Body of pancreas (tissue), 4 donors: ENCODE measurements around the gene LYRM4. TPM values are rescaled to one million over a fixed set of nuclear protein-coding genes. Genes with fewer than 3 reads are reported as not detected.
A peak's percentile ranks its signal among the peaks of the same experiment; 100 is the strongest.
"Not testable (repeated sequence)": the region's sequence is repeated elsewhere in the genome, so short reads cannot be mapped to it uniquely, and the experiment has no call there.

Experiments used
- ATAC-seq: fragments of 150-250 bp; one replicate; pipeline ENCODE4 v1.9.1; 2016
- DNase-seq, 4 donors: peaks; one replicate each; pipeline ENCODE4 v3.0.0-alpha.2; 2019
- H3K27ac ChIP-seq, 4 donors: fragments of 200-600 bp; sonication (generic); 1 replicate in 3 of 4; 2 replicates in 1 of 4; pipeline versions ENCODE4 v1.5.1 to v1.6.1; 2016 to 2019; ENCODE audit warnings: mild to moderate bottlenecking in 1 of 4, mixed read lengths in 1 of 4, moderate library complexity in 1 of 4
- H3K27me3 ChIP-seq, 2 donors: fragments of 200-600 bp; sonication (generic); one replicate each; pipeline ENCODE4 v1.6.0; 2016; ENCODE audit warnings: mild to moderate bottlenecking in 1 of 2
- H3K36me3 ChIP-seq, 2 donors: fragments of 200-600 bp; sonication (generic); replicated peaks in 1 of 2; 2 replicates each; pipeline ENCODE4 v1.5.1; 2016; ENCODE audit warnings: low read depth in 2 of 2; ENCODE audit not compliant: insufficient read depth in 1 of 2
- H3K4me1 ChIP-seq: fragments of 200-600 bp; sonication (generic); one replicate; pipeline ENCODE4 v1.6.0; 2016
- H3K4me3 ChIP-seq, 2 donors: fragments of 200-600 bp; sonication (generic); 1 replicate in 1 of 2; 2 replicates in 1 of 2; pipeline ENCODE4 v1.5.1; 2016 to 2019
- H3K9me3 ChIP-seq, 3 donors: fragments of 200-600 bp; sonication (generic); 1 replicate in 2 of 3; 2 replicates in 1 of 3; pipeline ENCODE4 v1.5.1; 2016
- POLR2A ChIP-seq, 3 donors: fragments of 450-650 bp; IDR thresholded peaks; one replicate each; pipeline ENCODE4 v1.6.1; 2016; ENCODE audit warnings: antibody characterized with exemption in 3 of 3, mild to moderate bottlenecking in 2 of 3
- WGBS, 2 donors: methylation state at CpG; one replicate each; pipeline ENCODE4 v1.1.5; 2017; 5-methylcytosine and 5-hydroxymethylcytosine counted together
- intact Hi-C: fragments of 100-400 bp; cut with DNase I; formaldehyde crosslinking; loops from one replicate; pipeline ENCODE4 v1.15.1; 2023
- microRNA-seq, 2 donors: library from miRNA; unstranded; fragments of <30 nt; microRNA quantifications; one replicate each; pipeline ENCODE4, GENCODE V29; 2016; ENCODE audit warnings: borderline number of aligned reads in 2 of 2, borderline replicate concordance in 2 of 2
- small RNA-seq: library from RNA; depleted of rRNA; stranded (forward); fragments of <200 nt; gene quantifications from one replicate; pipeline ENCODE3, GENCODE V24; 2016
- total RNA-seq, 2 donors: library from RNA; depleted of rRNA; stranded (reverse); fragments of >200 nt; gene quantifications; one replicate each; pipeline ENCODE4 v1.1.0, GENCODE V29; 2016
- TF ChIP-seq, protein P1 (sequence below), 7 experiments: fragments of 450-650 bp in 4 of 7; fragments of 200-600 bp in 3 of 7; sonication (generic) in 3 of 7; IDR thresholded peaks; one replicate each; pipeline ENCODE4 v1.5.1; 2016 to 2019; ENCODE audit warnings: antibody characterized with exemption in 7 of 7

LYRM4 gene
- total RNA-seq, 2 donors from 2014 or later, result 15.3 to 18.5 TPM

DNA sequence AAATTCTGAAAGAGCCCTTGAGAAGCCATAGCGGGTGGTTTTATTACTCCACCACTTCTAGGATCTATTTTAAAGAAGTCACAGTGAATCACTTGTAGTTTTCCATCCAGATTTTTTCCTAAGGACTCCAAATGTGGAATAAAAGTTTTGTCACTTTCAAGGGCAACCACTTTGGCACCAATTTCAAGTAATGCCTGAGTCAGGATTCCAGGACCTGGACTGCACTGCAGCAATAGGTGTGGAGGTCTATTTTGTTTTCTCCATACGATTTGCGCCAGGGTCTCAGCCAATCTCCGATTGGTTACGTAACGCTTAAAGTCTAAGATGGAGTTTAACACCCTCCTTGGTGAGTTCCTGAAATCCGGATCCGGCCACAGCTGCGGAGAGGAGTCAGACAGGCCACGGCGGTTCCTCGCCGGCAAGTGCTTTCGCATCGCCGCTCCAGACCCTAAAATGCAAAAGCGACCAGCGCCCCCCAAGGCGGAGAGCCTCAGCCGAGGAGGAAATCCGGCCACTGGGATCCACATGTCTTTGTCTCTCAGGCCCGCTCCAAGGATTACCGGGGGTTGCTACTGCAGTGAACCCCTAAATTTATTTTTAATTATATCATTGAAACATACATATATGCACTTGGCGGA lies 194.2 kb downstream of the LYRM4 start:
- Histone ChIP-seq H3K9me3 (no peaks in the 10 kb centered on the region), H3K27me3 (no peaks in the 10 kb centered on the region), H3K27ac (no peak overlapping the region), H3K4me1 (no peaks in the 10 kb centered on the region), H3K36me3 (no peaks in the 10 kb centered on the region), H3K4me3 (no peak overlapping the region)
- TF ChIP-seq, protein P1, sequence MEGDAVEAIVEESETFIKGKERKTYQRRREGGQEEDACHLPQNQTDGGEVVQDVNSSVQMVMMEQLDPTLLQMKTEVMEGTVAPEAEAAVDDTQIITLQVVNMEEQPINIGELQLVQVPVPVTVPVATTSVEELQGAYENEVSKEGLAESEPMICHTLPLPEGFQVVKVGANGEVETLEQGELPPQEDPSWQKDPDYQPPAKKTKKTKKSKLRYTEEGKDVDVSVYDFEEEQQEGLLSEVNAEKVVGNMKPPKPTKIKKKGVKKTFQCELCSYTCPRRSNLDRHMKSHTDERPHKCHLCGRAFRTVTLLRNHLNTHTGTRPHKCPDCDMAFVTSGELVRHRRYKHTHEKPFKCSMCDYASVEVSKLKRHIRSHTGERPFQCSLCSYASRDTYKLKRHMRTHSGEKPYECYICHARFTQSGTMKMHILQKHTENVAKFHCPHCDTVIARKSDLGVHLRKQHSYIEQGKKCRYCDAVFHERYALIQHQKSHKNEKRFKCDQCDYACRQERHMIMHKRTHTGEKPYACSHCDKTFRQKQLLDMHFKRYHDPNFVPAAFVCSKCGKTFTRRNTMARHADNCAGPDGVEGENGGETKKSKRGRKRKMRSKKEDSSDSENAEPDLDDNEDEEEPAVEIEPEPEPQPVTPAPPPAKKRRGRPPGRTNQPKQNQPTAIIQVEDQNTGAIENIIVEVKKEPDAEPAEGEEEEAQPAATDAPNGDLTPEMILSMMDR (IDR thresholded peaks at IDR 0.05), result no peak
- TF ChIP-seq POLR2A (IDR thresholded peaks at IDR 0.05), result no peak
- intact Hi-C loops, result no loop called here
- no peak for DNase-seq
- 91 to 95% methylated on average over 24 of the region's 24 CpGs for WGBS, 2 donors
- no peak for ATAC-seq

DNA sequence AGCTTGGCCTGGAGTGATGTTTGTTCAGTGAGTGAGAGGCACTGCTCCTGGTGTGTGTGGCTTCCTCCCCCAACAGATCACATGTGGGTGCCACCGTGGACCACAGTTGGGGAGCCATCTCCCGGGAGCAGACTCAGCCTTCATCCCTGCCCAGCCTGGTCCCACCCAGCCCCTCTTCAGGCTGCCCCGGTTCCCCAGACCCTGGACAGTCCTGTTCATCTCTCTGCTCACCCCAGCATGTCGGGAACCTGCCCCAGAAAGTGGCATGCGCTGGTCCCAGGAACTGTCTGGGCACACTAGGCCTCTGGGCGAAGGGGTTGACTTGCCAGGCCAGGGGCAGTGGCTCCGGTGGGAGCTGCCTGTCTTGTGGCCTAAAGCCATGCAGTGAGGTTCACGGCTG lies 197.1 kb downstream of the LYRM4 start:
- Histone ChIP-seq H3K27ac (no peak overlapping the region), H3K4me3 (no peak overlapping the region), H3K9me3 (no peaks in the 10 kb centered on the region), H3K27me3 (no peaks in the 10 kb centered on the region), H3K36me3 (no peaks in the 10 kb centered on the region), H3K4me1 (no peaks in the 10 kb centered on the region)
- ATAC-seq (no peak), DNase-seq (no peak)
- TF ChIP-seq, protein P1 (IDR thresholded peaks at IDR 0.05), result no peak
- TF ChIP-seq POLR2A (IDR thresholded peaks at IDR 0.05), result no peak
- intact Hi-C loops, result no loop called here
- 76 to 85% methylated on average over 6 to 8 of the region's 8 CpGs for WGBS, 2 donors

DNA sequence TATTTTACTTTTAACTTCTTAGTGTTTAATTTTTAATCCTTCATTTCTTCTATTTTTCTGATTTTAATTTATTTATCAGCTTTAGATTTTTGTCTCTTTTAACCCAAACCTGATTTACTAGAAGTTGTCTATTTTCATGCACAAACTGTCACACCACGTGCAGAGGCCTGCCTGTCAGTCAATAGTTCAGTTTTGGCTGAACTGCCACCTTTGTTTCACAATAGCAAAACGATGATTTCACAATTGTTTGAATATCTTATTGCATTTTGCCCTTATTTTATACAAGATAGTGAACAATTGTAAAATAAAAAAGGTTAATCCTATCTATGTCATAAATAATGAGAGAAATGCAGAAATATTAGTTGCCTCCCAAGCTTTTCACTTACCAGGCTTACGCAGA lies 199.6 kb downstream of the LYRM4 start:
- TF ChIP-seq, protein P1 (IDR thresholded peaks at IDR 0.05), result no peak
- TF ChIP-seq POLR2A (IDR thresholded peaks at IDR 0.05), result no peak
- Histone ChIP-seq H3K9me3 (no peaks in the 10 kb centered on the region), H3K4me1 (no peaks in the 10 kb centered on the region), H3K27ac (no peak overlapping the region), H3K4me3 (no peak overlapping the region), H3K36me3 (no peaks in the 10 kb centered on the region), H3K27me3 (no peaks in the 10 kb centered on the region)
- ATAC-seq (no peak), DNase-seq (no peak)
- intact Hi-C loops, result no loop called here
- 57 to 59% methylated on average over 3 of the region's 3 CpGs for WGBS, 2 donors

DNA sequence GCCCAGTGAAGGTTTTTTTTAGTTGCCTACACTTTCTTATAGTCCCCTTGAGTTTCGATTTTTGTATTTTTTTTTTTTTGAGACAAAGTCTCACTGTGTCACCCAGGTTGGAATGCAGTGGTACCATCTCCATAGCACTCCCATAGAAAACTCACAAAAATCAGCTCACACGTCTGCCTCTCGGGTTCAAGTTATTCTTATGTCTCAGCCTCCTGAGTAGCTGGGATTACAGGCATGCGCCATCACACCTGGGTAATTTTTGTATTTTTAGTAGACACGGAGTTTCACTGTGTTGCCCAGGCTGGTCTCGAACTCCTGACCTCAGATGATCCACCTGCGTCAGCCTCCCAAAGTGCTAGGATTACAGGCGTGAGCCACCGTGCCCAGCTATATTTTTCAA lies 200.3 kb downstream of the LYRM4 start:
- H3K9me3 ChIP-seq, ATAC-seq, DNase-seq, H3K27ac ChIP-seq, H3K4me1 ChIP-seq, H3K27me3 ChIP-seq, H3K4me3 ChIP-seq, H3K36me3 ChIP-seq, intact Hi-C loops: not testable (repeated sequence)
- 86 to 89% methylated on average over 9 of the region's 9 CpGs for WGBS, 2 donors

DNA sequence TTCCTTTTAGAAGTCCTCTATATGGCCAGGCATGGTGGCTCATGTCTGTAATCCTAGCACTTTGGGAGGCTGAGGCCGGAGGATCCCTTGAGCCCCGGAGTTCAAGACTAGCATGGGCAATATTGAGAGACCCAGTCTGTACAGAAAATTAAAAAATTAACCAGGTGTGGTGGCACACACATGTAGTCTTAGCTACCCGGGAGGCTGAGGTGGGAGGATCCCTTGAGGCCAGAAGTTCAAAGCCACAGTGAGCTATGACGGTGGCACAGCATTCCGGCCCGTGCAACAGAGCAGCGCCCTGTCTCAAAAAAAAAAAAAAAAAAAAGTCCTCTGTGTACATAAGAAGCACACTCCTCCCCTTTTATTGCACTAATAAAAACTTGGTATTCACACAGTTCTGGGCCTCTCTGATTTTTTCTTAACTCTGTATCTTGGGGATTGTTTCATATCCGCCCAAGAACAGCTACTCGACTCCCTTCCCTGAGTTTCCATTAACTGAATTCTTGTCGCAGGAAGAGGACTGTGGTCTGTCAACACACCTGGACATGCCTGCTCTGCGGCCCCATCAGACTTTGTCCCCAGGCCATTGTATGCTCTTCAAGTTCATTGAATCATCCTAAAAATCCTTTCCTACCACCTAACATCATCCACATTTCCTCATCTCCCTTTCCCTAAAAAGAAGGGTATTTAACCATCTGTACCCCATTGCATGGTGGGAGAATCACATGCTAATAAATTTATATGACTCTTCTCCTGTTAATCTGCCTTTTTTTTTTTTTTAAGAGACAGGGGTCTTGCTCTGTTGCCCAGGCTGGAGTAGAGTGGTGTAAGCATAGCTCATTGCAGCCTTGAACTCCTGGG lies 201.5 kb downstream of the LYRM4 start:
- no peaks in the 10 kb centered on the region for H3K27me3 ChIP-seq
- no peaks in the 10 kb centered on the region for H3K36me3 ChIP-seq
- TF ChIP-seq, protein P1 (IDR thresholded peaks at IDR 0.05), result no peak
- TF ChIP-seq POLR2A (IDR thresholded peaks at IDR 0.05), result no peak
- DNase-seq, result no peak
- H3K9me3 ChIP-seq, result no peaks in the 10 kb centered on the region
- H3K4me3 ChIP-seq, result no peak overlapping the region
- H3K4me1 ChIP-seq, result no peaks in the 10 kb centered on the region
- H3K27ac ChIP-seq, result no peak overlapping the region
- no peak for ATAC-seq
- WGBS, 2 donors, result 81 to 87% methylated on average over 11 of the region's 11 CpGs
- intact Hi-C loops, result no loop called here

Small RNA genes lying within 50 kb of the gene (microRNA-seq; reads per million reads assigned to microRNA genes)
- 0 to 0.90 reads per million in 2 donors for gene MIR3691

Small RNA genes lying within 50 kb of the gene (small RNA-seq; reads per million reads assigned to genes)
- gene MIR3691, result 1.2 reads per million, percentile 49 among the genes with 10 or more reads in this experiment

Other genes with a start within 250 kb of the LYRM4 start
- under 1 TPM in 1 of 2 donors, not detected in 1; 0.26 TPM for gene PPP1R3G, start 175.6 kb downstream of the LYRM4 start, total RNA-seq
- 1 to 10 TPM; 6.5 to 9.6 TPM for gene FARS2, start 563 bp upstream of the LYRM4 start, total RNA-seq